ENCODE measurements around the gene ZNF705A. TPM values are rescaled to one million over a fixed set of nuclear protein-coding genes. Genes with fewer than 3 reads are reported as not detected.

ZNF705A gene
- total and polyA plus RNA-seq, 8 donors = not detected

GRCh38 chr12:8145754-8146441 lies 10.9 kb upstream of the ZNF705A start:
- TF ChIP-seq POLR2AphosphoS5 (IDR thresholded peaks at IDR 0.05) (no peak), POLR2A (IDR thresholded peaks at IDR 0.05) (no peak), EP300 (IDR thresholded peaks at IDR 0.05) (no peak), CTCF (IDR thresholded peaks at IDR 0.05) (no peak)
- Histone ChIP-seq H3K27me3 (no peaks in the 10 kb centered on the region), H3K27ac (no peak overlapping the region), H3K9me3 (peaks cover 0 to 17% (median 8%) of the 10 kb centered on the region in 4 donors), H3K4me3 (peak overlapping the region in 2 of 4 donors; percentile 4 to 21), H3K4me1 (peaks cover 0 to 4% (median 0%) of the 10 kb centered on the region in 4 donors), H3K36me3 (peaks cover 0 to 8% (median 1%) of the 10 kb centered on the region in 4 donors)
- WGBS, 5 donors = 50 to 60% (median 52%) methylated on average over 13 to 19 of the region's 19 CpGs
- intact Hi-C loops (cut with DNase I; ENCODE audit: low total_unique reads) = no loop called here
- peak in 1 of 2 donors; percentile 75 for DNase-seq

- no peaks in the 10 kb centered on the region for H3K27me3 ChIP-seq
- H3K27ac ChIP-seq = no peak overlapping the region
- TF ChIP-seq CTCF (IDR thresholded peaks at IDR 0.05) (no peak), EP300 (IDR thresholded peaks at IDR 0.05) (no peak), POLR2A (IDR thresholded peaks at IDR 0.05) (no peak)
- H3K9me3 ChIP-seq = peaks cover 0 to 12% (median 6%) of the 10 kb centered on the region in 4 donors
- intact Hi-C loops (cut with DNase I; ENCODE audit: low total_unique reads) = no loop called here
- WGBS, 5 donors = 39 to 67% (median 54%) methylated on average over 3 to 4 of the region's 4 CpGs
- peaks cover 0 to 8% (median 0%) of the 10 kb centered on the region in 4 donors for H3K36me3 ChIP-seq
- peaks cover 0 to 4% (median 0%) of the 10 kb centered on the region in 4 donors for H3K4me1 ChIP-seq
- DNase-seq = no peak
- H3K4me3 ChIP-seq = peak overlapping the region in 1 of 4 donors; percentile 4
Measured at GRCh38 chr12:8146442-8146771, 10.4 kb upstream of the ZNF705A start.

GRCh38 chr12:8154526-8154925 lies 2.3 kb upstream of the ZNF705A start:
- Histone ChIP-seq H3K4me3 (no peak overlapping the region), H3K27me3 (no peaks in the 10 kb centered on the region), H3K36me3 (no peaks in the 10 kb centered on the region), H3K4me1 (no peaks in the 10 kb centered on the region), H3K9me3 (no peaks in the 10 kb centered on the region), H3K27ac (no peak overlapping the region)
- peak in 1 of 2 donors; percentile 15 for DNase-seq
- TF ChIP-seq EP300 (IDR thresholded peaks at IDR 0.05) (no peak), POLR2A (IDR thresholded peaks at IDR 0.05) (no peak), CTCF (IDR thresholded peaks at IDR 0.05) (no peak), POLR2AphosphoS5 (IDR thresholded peaks at IDR 0.05) (no peak)
- intact Hi-C loops (cut with DNase I; ENCODE audit: low total_unique reads) = no loop called here

GRCh38 chr12:8156416-8156815 lies 399 bp upstream of the ZNF705A start:
- Histone ChIP-seq H3K4me1 (no peaks in the 10 kb centered on the region), H3K36me3 (no peaks in the 10 kb centered on the region), H3K9me3 (no peaks in the 10 kb centered on the region), H3K4me3 (no peak overlapping the region), H3K27ac (peak overlapping the region in 1 of 5 donors; percentile 63), H3K27me3 (no peaks in the 10 kb centered on the region)
- intact Hi-C loops (cut with DNase I; ENCODE audit: low total_unique reads) = no loop called here
- no peak for DNase-seq
- WGBS, 5 donors = 89 to 98% (median 93%) methylated on average over 2 of the region's 2 CpGs
- TF ChIP-seq EP300 (IDR thresholded peaks at IDR 0.05) (no peak), CTCF (IDR thresholded peaks at IDR 0.05) (no peak), POLR2A (IDR thresholded peaks at IDR 0.05) (no peak), POLR2AphosphoS5 (IDR thresholded peaks at IDR 0.05) (no peak)

Measured in stomach (tissue), 9 donors.